GM18508 (cell line): ENCODE results near the gene ZNF221.

Experiments
- ATAC-seq: cut with Tn5 transposase; IDR thresholded peaks from one replicate; pipeline ENCODE4 v1.9.1; 2021; ENCODE audit warnings: moderate number of reproducible peaks; ENCODE audit not compliant: insufficient read depth, unreplicated experiment

The ZNF221 gene

DNA sequence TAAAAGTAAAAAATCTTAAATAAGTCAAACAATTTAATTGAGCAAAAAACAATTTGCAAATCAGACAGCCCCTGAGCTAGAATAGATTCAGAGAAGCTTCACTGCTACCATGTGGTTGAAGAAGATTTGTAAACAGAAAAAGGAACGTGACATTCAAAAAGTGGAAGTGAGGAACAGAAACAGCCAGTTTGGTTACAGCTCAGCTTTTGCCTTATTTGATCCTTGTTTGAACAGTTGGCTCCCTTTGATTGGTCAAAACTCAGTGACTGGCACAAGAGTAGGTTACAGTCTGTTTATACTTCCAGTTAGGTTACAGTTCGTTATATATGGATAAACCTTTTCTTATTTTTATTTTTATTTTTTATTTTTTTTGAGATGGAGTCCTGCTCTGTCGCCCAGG, 5.8 kb downstream of the ZNF221 start:
- ATAC-seq, result no peak

- no peak for ATAC-seq
Measured at GRCh38 chr19:43957891-43958290, 6.9 kb downstream of the ZNF221 start.

DNA sequence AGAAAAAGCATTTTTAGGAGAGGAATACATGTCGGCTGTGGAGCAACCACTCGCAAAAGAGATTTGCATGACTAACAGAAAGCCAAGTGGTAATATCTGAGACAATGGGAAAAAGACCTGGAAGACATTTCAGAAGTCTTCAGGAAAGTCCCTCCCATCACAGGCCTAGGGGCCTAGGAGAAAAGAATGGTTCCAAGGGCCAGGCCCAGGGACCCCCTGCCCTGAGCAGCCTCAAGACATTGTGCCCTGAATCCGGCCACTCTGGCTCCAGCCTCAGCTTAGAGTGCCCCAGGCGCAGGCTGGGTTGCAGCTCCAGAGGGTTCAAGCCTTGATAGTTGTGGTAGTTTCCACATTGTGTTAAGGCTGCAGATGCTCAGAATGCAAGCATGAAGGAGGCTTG, 9.4 kb downstream of the ZNF221 start:
- ATAC-seq, result no peak

GRCh38 chr19:43966079-43966694, 15.2 kb downstream of the ZNF221 start:
- ATAC-seq, result no peak

- no peak for ATAC-seq
Measured at GRCh38 chr19:43976732-43977131, 25.7 kb downstream of the ZNF221 start.

- no peak for ATAC-seq
Measured at GRCh38 chr19:43983544-43983911, 32.5 kb downstream of the ZNF221 start.

GRCh38 chr19:43983912-43984686, 33.1 kb downstream of the ZNF221 start, which contains the start of gene ZNF155:
ZNF155 (plus strand) TSS chr19:43984188; CDS start chr19:43988544, 4,356 bp downstream.
- no peak for ATAC-seq

DNA sequence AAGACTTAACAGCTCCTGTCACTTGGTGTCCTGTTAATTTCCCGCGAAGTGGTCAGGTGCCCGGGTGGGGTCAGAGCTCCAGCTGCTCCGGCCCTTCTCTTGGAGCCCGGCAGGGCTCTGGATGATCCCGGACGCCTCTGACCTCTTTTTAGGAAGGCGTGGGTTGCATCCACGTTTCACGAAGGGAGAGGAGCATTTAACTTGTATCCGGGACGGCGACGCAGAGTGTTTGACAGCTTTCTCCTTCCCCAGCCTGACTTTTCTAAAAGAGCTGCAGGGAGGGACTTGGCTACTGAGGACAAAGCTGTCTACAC, 33.6 kb downstream of the ZNF221 start:
- ATAC-seq, result no peak

GRCh38 chr19:43997631-43998290, 46.7 kb downstream of the ZNF221 start:
- no peak for ATAC-seq

DNA sequence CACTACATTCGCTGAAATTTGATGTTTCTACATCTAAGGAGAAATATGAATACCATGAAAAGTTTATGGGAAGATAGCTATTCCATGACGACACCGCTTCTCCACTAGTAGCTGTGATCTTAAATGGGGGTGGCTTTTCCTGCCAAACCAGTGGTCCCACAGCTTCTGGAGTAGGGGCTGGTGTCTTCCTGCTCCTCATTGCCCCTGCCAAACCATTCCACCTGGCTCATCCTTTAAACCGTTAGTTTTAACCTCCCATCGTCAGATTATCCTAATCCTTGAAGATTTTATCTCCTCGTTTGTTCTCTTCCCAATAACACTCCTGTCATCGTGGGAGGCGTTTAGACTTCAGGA, 51.2 kb downstream of the ZNF221 start:
- no peak for ATAC-seq

- peak; percentile 69 for ATAC-seq
Measured at GRCh38 chr19:44002566-44003460, 51.8 kb downstream of the ZNF221 start, which contains the start of gene ZNF230. ZNF230 (plus strand) TSS chr19:44002957; CDS start chr19:44007079, 4,122 bp downstream.

GRCh38 chr19:44003461-44004009, 52.5 kb downstream of the ZNF221 start:
- peak; percentile 18 for ATAC-seq

- no peak for ATAC-seq
Measured at GRCh38 chr19:44005973-44006372, 54.9 kb downstream of the ZNF221 start.

DNA sequence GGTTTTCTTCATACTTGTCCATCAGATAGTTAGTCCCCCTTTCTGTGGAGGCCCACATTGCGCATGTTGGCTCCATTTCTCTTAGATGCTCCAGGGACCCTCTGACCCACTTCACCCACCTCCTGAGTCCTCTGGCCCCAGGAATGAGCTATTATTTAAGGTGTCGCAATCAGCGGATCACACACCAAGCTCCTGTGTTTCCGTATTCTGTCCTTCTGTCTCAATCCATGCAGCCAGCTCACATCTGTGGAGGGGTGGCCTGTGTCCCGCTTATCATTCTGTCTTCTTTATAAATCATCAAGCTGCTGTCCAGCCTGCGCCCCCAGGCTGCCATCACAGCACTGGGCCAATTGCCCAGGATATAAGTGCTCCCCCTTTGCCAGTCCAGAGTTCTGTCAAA, 56.4 kb downstream of the ZNF221 start:
- ATAC-seq, result no peak

GRCh38 chr19:44010468-44010867, 59.4 kb downstream of the ZNF221 start:
- ATAC-seq, result no peak
